ENCODE measurements around the gene ZNF211. TPM values are rescaled to one million over a fixed set of nuclear protein-coding genes. Genes with fewer than 3 reads are reported as not detected.

Gene ZNF211
- total RNA-seq, 1 experiment from 2014 or later: 12.9 TPM

DNA sequence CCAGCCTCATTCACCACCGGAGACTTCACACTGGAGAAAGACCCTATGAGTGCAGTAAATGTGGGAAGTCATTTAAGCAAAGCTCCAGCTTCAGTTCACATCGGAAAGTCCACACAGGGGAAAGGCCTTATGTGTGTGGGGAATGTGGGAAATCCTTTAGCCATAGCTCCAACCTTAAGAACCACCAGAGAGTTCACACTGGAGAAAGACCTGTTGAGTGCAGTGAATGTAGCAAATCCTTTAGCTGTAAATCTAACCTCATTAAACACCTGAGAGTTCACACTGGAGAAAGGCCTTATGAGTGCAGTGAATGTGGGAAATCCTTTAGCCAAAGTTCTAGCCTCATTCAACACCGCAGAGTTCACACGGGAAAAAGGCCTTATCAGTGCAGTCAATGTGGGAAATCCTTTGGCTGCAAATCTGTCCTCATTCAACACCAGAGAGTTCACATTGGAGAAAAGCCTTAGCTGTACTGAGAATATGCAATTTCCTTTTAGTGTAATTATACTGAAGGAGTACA is 8.8 kb downstream of the ZNF211 start:
- no peak overlapping the region for H4K91ac ChIP-seq (ENCODE audit: insufficient read length, low read depth, low read length)
- H3K79me2 ChIP-seq (ENCODE audit: insufficient read depth, low read length): no peaks in the 10 kb centered on the region
- H3K27me3 ChIP-seq (ENCODE audit: insufficient read depth, low read length): no peaks in the 10 kb centered on the region
- H3K79me1 ChIP-seq (ENCODE audit: insufficient read depth, low read depth, low read length, poor library complexity, severe bottlenecking): no peaks in the 10 kb centered on the region
- H4K5ac ChIP-seq (ENCODE audit: insufficient read length, low read depth, low read length): no peak overlapping the region
- no CpG with 5 or more reads among the region's 4 CpGs for WGBS (ENCODE audit: extremely low coverage, insufficient read length, low lambda C conversion rate)
- no peak overlapping the region for H2BK20ac ChIP-seq (ENCODE audit: low read depth, low read length, poor library complexity, severe bottlenecking)
- no peak overlapping the region for H3K4me2 ChIP-seq (ENCODE audit: insufficient read depth, insufficient read length, low read length)
- H3K9ac ChIP-seq (ENCODE audit: extremely low read depth, insufficient read length, low read length): no peak overlapping the region
- no peaks in the 10 kb centered on the region for H4K20me1 ChIP-seq (ENCODE audit: control insufficient read depth, insufficient read depth, insufficient read length)
- H2BK12ac ChIP-seq (ENCODE audit: insufficient read length, low read depth, low read length): no peak overlapping the region
- Mint-ChIP-seq H3K27ac (no peak overlapping the region), H3K36me3 (ENCODE audit: insufficient read depth in 1 of 3, low read depth in 3 of 3) (peaks cover 56 to 66% (median 58%) of the 10 kb centered on the region in 3 experiments), H3K4me3 (no peak overlapping the region), H3K27me3 (ENCODE audit: low read depth) (peaks cover 3% of the 10 kb centered on the region; the same call in 1 of the 2 replicates), H3K4me1 (no peaks in the 10 kb centered on the region), H3K9me3 (peaks cover 21 to 34% of the 10 kb centered on the region in 2 experiments)
- H3K18ac ChIP-seq (ENCODE audit: insufficient read length, low read depth, low read length): no peak overlapping the region
- no peak overlapping the region for H3K23ac ChIP-seq (ENCODE audit: insufficient read length, low read depth, low read length)
- no peak overlapping the region for H2BK5ac ChIP-seq (ENCODE audit: insufficient read length, low read length)
- no peak for DNase-seq
- H2AFZ ChIP-seq (ENCODE audit: low read length): no peak overlapping the region
- H2AK5ac ChIP-seq (ENCODE audit: insufficient read length, low read length): no peak overlapping the region
- no peaks in the 10 kb centered on the region for H3K4me1 ChIP-seq (ENCODE audit: insufficient read depth, low read length)
- no peak overlapping the region for H2BK15ac ChIP-seq (ENCODE audit: low read depth, low read length)
- H3T11ph ChIP-seq (ENCODE audit: low read length): no peak overlapping the region
- no peak overlapping the region for H4K8ac ChIP-seq (replicated peaks; ENCODE audit: insufficient read length, low read depth, low read length)
- TF ChIP-seq, protein P1, sequence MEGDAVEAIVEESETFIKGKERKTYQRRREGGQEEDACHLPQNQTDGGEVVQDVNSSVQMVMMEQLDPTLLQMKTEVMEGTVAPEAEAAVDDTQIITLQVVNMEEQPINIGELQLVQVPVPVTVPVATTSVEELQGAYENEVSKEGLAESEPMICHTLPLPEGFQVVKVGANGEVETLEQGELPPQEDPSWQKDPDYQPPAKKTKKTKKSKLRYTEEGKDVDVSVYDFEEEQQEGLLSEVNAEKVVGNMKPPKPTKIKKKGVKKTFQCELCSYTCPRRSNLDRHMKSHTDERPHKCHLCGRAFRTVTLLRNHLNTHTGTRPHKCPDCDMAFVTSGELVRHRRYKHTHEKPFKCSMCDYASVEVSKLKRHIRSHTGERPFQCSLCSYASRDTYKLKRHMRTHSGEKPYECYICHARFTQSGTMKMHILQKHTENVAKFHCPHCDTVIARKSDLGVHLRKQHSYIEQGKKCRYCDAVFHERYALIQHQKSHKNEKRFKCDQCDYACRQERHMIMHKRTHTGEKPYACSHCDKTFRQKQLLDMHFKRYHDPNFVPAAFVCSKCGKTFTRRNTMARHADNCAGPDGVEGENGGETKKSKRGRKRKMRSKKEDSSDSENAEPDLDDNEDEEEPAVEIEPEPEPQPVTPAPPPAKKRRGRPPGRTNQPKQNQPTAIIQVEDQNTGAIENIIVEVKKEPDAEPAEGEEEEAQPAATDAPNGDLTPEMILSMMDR (conservative IDR thresholded peaks at IDR 0.05): no peak
- H3K23me2 ChIP-seq (ENCODE audit: insufficient read length, low read depth, low read length, poor library complexity, severe bottlenecking): no peaks in the 10 kb centered on the region
- no peaks in the 10 kb centered on the region for H3K9me3 ChIP-seq (ENCODE audit: control insufficient read depth, low read depth, low read length)
- H2BK120ac ChIP-seq (ENCODE audit: low read depth, low read length, poor library complexity, severe bottlenecking): no peak overlapping the region
- no peak overlapping the region for H3K27ac ChIP-seq (ENCODE audit: insufficient read length, low read depth, low read length)
- H3K14ac ChIP-seq (ENCODE audit: insufficient read depth, low read length): no peak overlapping the region
- no peak overlapping the region for H3K4ac ChIP-seq (ENCODE audit: low read depth, low read length)
- H3K56ac ChIP-seq (ENCODE audit: insufficient read length, low read depth, low read length): no peak overlapping the region
